PFSK-1 (cell line): Measurements from ENCODE around the gene DUOX1.

ENCODE experiments used
- POLR2AphosphoS5 ChIP-seq: IDR thresholded peaks from 2 replicates; pipeline ENCODE4 v1.6.1; 2012; ENCODE audit warnings: low read depth, mild to moderate bottlenecking, control low read depth, low read length, moderate library complexity
- REST ChIP-seq, 2 experiments: IDR thresholded peaks; 2 replicates each; pipeline versions ENCODE4 v1.6.1 to v1.8.0; 2011 to 2012; ENCODE audit warnings: low read depth in 2 of 2, low read length in 2 of 2, control low read depth in 1 of 2, inconsistent platforms in 1 of 2, mild to moderate bottlenecking in 1 of 2, moderate library complexity in 1 of 2; ENCODE audit not compliant: insufficient read depth in 1 of 2
- SIN3A ChIP-seq: IDR thresholded peaks from 2 replicates; pipeline ENCODE4 v1.6.1; 2012; ENCODE audit warnings: mild to moderate bottlenecking, low read length, moderate library complexity, borderline replicate concordance; ENCODE audit not compliant: insufficient read depth
- TAF1 ChIP-seq: IDR thresholded peaks from 2 replicates; pipeline ENCODE4 v1.6.1; 2012; ENCODE audit warnings: low read length, control low read depth, borderline replicate concordance; ENCODE audit not compliant: insufficient read depth

GRCh38 chr15:45180648-45181436 is 51.0 kb downstream of the DUOX1 start:
- TF ChIP-seq POLR2AphosphoS5 (no peak), REST (IDR thresholded peaks at IDR 0.05; ENCODE audit: insufficient read depth in 1 of 2, low read depth in 2 of 2, low read length in 2 of 2) (no peak), SIN3A (no peak), TAF1 (no peak)
